Cardiac muscle cell (in vitro differentiated cells and primary cell): ENCODE results near the gene CGA. TPM values are rescaled to one million over a fixed set of nuclear protein-coding genes. Genes with fewer than 3 reads are reported as not detected.

Experiments
- DNase-seq, 2 donors: peaks; one replicate each; pipeline versions ENCODE4 v3.0.0 to v3.0.0-alpha.2; 2010 to 2017; ENCODE audit warnings: low read depth in 1 of 2, low spot score in 1 of 2
- H3K27ac ChIP-seq: fragments of 200-600 bp; sonication (generic); 2 replicates; pipeline ENCODE4 v1.5.1; 2016
- H3K27me3 ChIP-seq: fragments of 200-600 bp; sonication (generic); 2 replicates; pipeline ENCODE4 v1.6.0; 2016; ENCODE audit warnings: control low read depth
- H3K36me3 ChIP-seq: fragments of 200-600 bp; sonication (generic); 2 replicates; pipeline ENCODE4 v1.5.1; 2016; ENCODE audit warnings: control low read depth
- H3K4me1 ChIP-seq: fragments of 200-600 bp; sonication (generic); 2 replicates; pipeline ENCODE4 v1.8.1; 2017; ENCODE audit warnings: low read depth, mild to moderate bottlenecking, mixed run types
- H3K4me3 ChIP-seq: fragments of 200-600 bp; sonication (generic); 2 replicates; pipeline ENCODE4 v1.5.1; 2016; ENCODE audit warnings: mild to moderate bottlenecking
- H3K9me3 ChIP-seq: fragments of 200-600 bp; sonication (generic); 2 replicates; pipeline ENCODE4 v1.5.1; 2017; ENCODE audit warnings: low read depth, mild to moderate bottlenecking, control low read depth
- polyA plus RNA-seq: library from polyadenylated mRNA; unstranded; fragments of >200 nt; fragmentation: Nextera tagmentation; extraction: Ambion mirVana; gene quantifications from 2 replicates; pipeline ENCODE4 v1.2.1, GENCODE V29; 2016
- total RNA-seq: library from RNA; depleted of rRNA; stranded (reverse); fragments of >200 nt; gene quantifications from 2 replicates; pipeline ENCODE4 v1.2.3, GENCODE V29; 2016
- TF ChIP-seq, protein P1 (sequence below): IDR thresholded peaks from 2 replicates; pipeline ENCODE4 v1.5.1; 2012; ENCODE audit warnings: low read depth, mild to moderate bottlenecking, low read length

CGA gene
- total and polyA plus RNA-seq, 2 experiments from 2014 or later: 1.2 TPM; not detected in 1

DNA sequence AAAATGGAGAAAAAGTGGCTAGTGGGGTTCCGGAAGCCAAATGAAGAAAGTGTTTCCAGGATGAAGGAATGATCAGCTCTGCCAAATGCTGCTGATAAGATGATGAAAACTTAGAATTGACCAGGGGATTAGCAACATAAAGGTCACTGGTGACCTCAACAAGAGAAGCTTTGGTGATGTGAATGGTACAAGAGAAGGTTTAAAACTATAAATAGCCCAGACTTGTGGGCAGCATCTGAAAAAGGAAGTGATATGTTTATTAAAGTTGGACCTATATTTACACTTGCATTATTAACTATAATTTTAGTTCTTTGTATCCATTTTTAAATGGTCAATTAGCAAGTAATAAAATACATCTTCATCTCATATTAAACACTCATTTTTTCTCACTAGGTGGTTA, 45.1 kb downstream of the CGA start:
- no peak overlapping the region for H3K4me3 ChIP-seq
- no peaks in the 10 kb centered on the region for H3K36me3 ChIP-seq
- TF ChIP-seq, protein P1, sequence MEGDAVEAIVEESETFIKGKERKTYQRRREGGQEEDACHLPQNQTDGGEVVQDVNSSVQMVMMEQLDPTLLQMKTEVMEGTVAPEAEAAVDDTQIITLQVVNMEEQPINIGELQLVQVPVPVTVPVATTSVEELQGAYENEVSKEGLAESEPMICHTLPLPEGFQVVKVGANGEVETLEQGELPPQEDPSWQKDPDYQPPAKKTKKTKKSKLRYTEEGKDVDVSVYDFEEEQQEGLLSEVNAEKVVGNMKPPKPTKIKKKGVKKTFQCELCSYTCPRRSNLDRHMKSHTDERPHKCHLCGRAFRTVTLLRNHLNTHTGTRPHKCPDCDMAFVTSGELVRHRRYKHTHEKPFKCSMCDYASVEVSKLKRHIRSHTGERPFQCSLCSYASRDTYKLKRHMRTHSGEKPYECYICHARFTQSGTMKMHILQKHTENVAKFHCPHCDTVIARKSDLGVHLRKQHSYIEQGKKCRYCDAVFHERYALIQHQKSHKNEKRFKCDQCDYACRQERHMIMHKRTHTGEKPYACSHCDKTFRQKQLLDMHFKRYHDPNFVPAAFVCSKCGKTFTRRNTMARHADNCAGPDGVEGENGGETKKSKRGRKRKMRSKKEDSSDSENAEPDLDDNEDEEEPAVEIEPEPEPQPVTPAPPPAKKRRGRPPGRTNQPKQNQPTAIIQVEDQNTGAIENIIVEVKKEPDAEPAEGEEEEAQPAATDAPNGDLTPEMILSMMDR: no peak
- no peaks in the 10 kb centered on the region for H3K9me3 ChIP-seq
- no peak overlapping the region for H3K27ac ChIP-seq
- H3K4me1 ChIP-seq: no peaks in the 10 kb centered on the region
- no peaks in the 10 kb centered on the region for H3K27me3 ChIP-seq
- no peak for DNase-seq

- no peaks in the 10 kb centered on the region for H3K9me3 ChIP-seq
- no peak overlapping the region for H3K4me3 ChIP-seq
- no peaks in the 10 kb centered on the region for H3K27me3 ChIP-seq
- DNase-seq: no peak
- H3K4me1 ChIP-seq: no peaks in the 10 kb centered on the region
- H3K36me3 ChIP-seq: no peaks in the 10 kb centered on the region
- H3K27ac ChIP-seq: no peak overlapping the region
- TF ChIP-seq, protein P1: no peak
These were observed 49.3 kb downstream of the CGA start for GRCh38 chr6:87045521-87046075.

DNA sequence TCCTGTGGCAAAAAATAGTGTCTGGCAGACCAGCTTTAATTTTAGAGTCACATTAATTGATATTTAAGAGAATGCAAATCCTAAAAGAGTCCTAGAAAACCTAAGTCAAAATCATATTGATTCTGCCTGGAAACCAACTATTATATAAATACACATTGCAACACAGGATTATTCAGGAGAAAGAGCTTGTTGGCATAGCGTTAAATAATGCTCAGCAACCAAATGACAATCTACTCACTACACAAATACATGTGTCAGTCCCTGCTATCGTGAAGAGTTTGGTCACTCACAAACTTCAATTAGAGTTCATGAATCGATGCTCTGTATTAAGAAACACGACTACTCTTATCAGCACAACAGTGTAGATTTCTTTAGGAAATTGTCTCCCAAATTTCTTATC, 54.2 kb downstream of the CGA start:
- no peak for DNase-seq
- TF ChIP-seq, protein P1: no peak
- Histone ChIP-seq H3K4me3 (no peak overlapping the region), H3K27ac (no peak overlapping the region), H3K9me3 (no peaks in the 10 kb centered on the region), H3K36me3 (no peaks in the 10 kb centered on the region), H3K4me1 (peaks cover 5% of the 10 kb centered on the region), H3K27me3 (no peaks in the 10 kb centered on the region)

Other genes with a start within 250 kb of the CGA start
- gene HTR1E, start 157.6 kb downstream of the CGA start, total RNA-seq: 0.39 TPM in 1 of 2 replicates, not detected in the other
- 0.46 and 0.76 TPM in 2 replicates for gene HTR1E, start 157.6 kb downstream of the CGA start, polyA plus RNA-seq
- gene ZNF292, start 60.5 kb upstream of the CGA start, total RNA-seq: 43.3 and 48.7 TPM in 2 replicates
- 50.4 and 60.1 TPM in 2 replicates for gene ZNF292, start 60.5 kb upstream of the CGA start, polyA plus RNA-seq
- gene SMIM8, start 227.5 kb upstream of the CGA start, total RNA-seq: 8.8 and 15.7 TPM in 2 replicates
- gene SMIM8, start 227.5 kb upstream of the CGA start, polyA plus RNA-seq: 16.0 and 29.1 TPM in 2 replicates
- not detected in 2 replicates for gene GJB7, start 234.2 kb upstream of the CGA start, total RNA-seq
- 0.96 TPM in 1 of 2 replicates, not detected in the other for gene GJB7, start 234.2 kb upstream of the CGA start, polyA plus RNA-seq
- gene C6orf163, start 249.7 kb upstream of the CGA start, total RNA-seq: 1.5 and 4.3 TPM in 2 replicates
- gene C6orf163, start 249.7 kb upstream of the CGA start, polyA plus RNA-seq: 1.4 and 2.8 TPM in 2 replicates